Measurements from ENCODE around the gene GOLGA1.

GRCh38 chr9:124834591-124834990, 106.3 kb downstream of the GOLGA1 start:
- TF ChIP-seq POLR2AphosphoS5 (IDR thresholded peaks at IDR 0.05; ENCODE audit: borderline replicate concordance, low read depth, low read length): no peak
- no peak for TF ChIP-seq EZH2 (IDR thresholded peaks at IDR 0.05)
- TF ChIP-seq FOXP2 (optimal IDR thresholded peaks at IDR 0.05; ENCODE audit: control extremely low read depth, extremely low read length, insufficient read depth): no peak

Measured in SK-N-MC (cell line).